ENCODE measurements around the gene ELF2.

- TF ChIP-seq POLR2A (IDR thresholded peaks at IDR 0.05), result no peak
- no peak for TF ChIP-seq CTCF (IDR thresholded peaks at IDR 0.05)
These were observed 93.4 kb downstream of the ELF2 start for GRCh38 chr4:139083607-139083955.

All from lower leg skin (tissue), 3 donors.